ENCODE data around the gene TSACC.

TSACC gene

GRCh38 chr1:156372876-156373275 lies 34.5 kb downstream of the TSACC start:
- no peak overlapping the region for H3K4me3 ChIP-seq (ENCODE audit: low read depth, low read length)

GRCh38 chr1:156373546-156373945 lies 35.2 kb downstream of the TSACC start:
- H3K4me3 ChIP-seq (ENCODE audit: low read depth, low read length): no peak overlapping the region

GRCh38 chr1:156376146-156376545 lies 37.8 kb downstream of the TSACC start:
- H3K4me3 ChIP-seq (ENCODE audit: low read depth, low read length): no peak overlapping the region

- H3K4me3 ChIP-seq (ENCODE audit: low read depth, low read length): no peak overlapping the region
Measured at GRCh38 chr1:156376958-156377919, 38.9 kb downstream of the TSACC start.

GRCh38 chr1:156378557-156378956 lies 40.2 kb downstream of the TSACC start:
- no peak overlapping the region for H3K4me3 ChIP-seq (ENCODE audit: low read depth, low read length)

- no peak overlapping the region for H3K4me3 ChIP-seq (ENCODE audit: low read depth, low read length)
Measured at GRCh38 chr1:156379420-156380165, 41.3 kb downstream of the TSACC start.

- no peak overlapping the region for H3K4me3 ChIP-seq (ENCODE audit: low read depth, low read length)
Measured at GRCh38 chr1:156382561-156382960, 44.2 kb downstream of the TSACC start.

GRCh38 chr1:156383023-156383422 lies 44.7 kb downstream of the TSACC start:
- H3K4me3 ChIP-seq (ENCODE audit: low read depth, low read length): no peak overlapping the region

GRCh38 chr1:156384007-156384406 lies 45.7 kb downstream of the TSACC start:
- no peak overlapping the region for H3K4me3 ChIP-seq (ENCODE audit: low read depth, low read length)

- H3K4me3 ChIP-seq (ENCODE audit: low read depth, low read length): no peak overlapping the region
Measured at GRCh38 chr1:156384658-156385057, 46.3 kb downstream of the TSACC start.

GRCh38 chr1:156385534-156386031 lies 47.3 kb downstream of the TSACC start:
- H3K4me3 ChIP-seq (ENCODE audit: low read depth, low read length): no peak overlapping the region

GRCh38 chr1:156386134-156386901 lies 48.0 kb downstream of the TSACC start:
- H3K4me3 ChIP-seq (ENCODE audit: low read depth, low read length): no peak overlapping the region

- H3K4me3 ChIP-seq (ENCODE audit: low read depth, low read length): no peak overlapping the region
Measured at GRCh38 chr1:156386949-156387869, 48.9 kb downstream of the TSACC start.

- no peak overlapping the region for H3K4me3 ChIP-seq (ENCODE audit: low read depth, low read length)
Measured at GRCh38 chr1:156387870-156388173, 49.5 kb downstream of the TSACC start.

GRCh38 chr1:156388174-156389137 lies 50.1 kb downstream of the TSACC start:
- peak overlapping the region; percentile 24 for H3K4me3 ChIP-seq (ENCODE audit: low read depth, low read length)

- no peak overlapping the region for H3K4me3 ChIP-seq (ENCODE audit: low read depth, low read length)
Measured at GRCh38 chr1:156389311-156389710, 51.0 kb downstream of the TSACC start.

- H3K4me3 ChIP-seq (ENCODE audit: low read depth, low read length): no peak overlapping the region
Measured at GRCh38 chr1:156390469-156391365, 52.4 kb downstream of the TSACC start.

GRCh38 chr1:156391366-156391677 lies 53.0 kb downstream of the TSACC start:
- no peak overlapping the region for H3K4me3 ChIP-seq (ENCODE audit: low read depth, low read length)
